Mesendoderm (in vitro differentiated cells): ENCODE measurements around the gene USP4.

Source experiments
- DNase-seq: peaks from one replicate; pipeline ENCODE4 v3.0.0; 2013
- H2AK5ac ChIP-seq: 2 replicates; pipeline ENCODE4 v1.6.1; 2013; ENCODE audit warnings: low read length, inconsistent platforms
- H2BK120ac ChIP-seq: 2 replicates; pipeline ENCODE4 v1.6.1; 2013; ENCODE audit warnings: low read depth, mild to moderate bottlenecking, low read length, moderate library complexity, mixed read lengths
- H2BK15ac ChIP-seq: replicated peaks from 2 replicates; pipeline ENCODE4 v1.6.1; 2013; ENCODE audit warnings: low read depth, mild to moderate bottlenecking, moderate library complexity
- H2BK5ac ChIP-seq: 2 replicates; pipeline ENCODE4 v1.6.1; 2013; ENCODE audit warnings: low read length, inconsistent platforms
- H3K18ac ChIP-seq: 2 replicates; pipeline ENCODE4 v1.6.1; 2013; ENCODE audit warnings: mild to moderate bottlenecking, low read length, mixed read lengths
- H3K23ac ChIP-seq: one replicate; pipeline ENCODE4 v1.6.1; 2013; ENCODE audit warnings: low read length
- H3K27ac ChIP-seq: 2 replicates; pipeline ENCODE4 v1.5.1; 2013; ENCODE audit warnings: low read depth, mild to moderate bottlenecking, inconsistent platforms, low read length, moderate library complexity
- H3K27me3 ChIP-seq: 2 replicates; pipeline ENCODE4 v1.6.1; 2013; ENCODE audit warnings: low read length, control low read depth, mild to moderate bottlenecking, inconsistent platforms; ENCODE audit not compliant: insufficient read depth, poor library complexity
- H3K36me3 ChIP-seq: 2 replicates; pipeline ENCODE4 v1.6.1; 2013; ENCODE audit warnings: low read length, inconsistent platforms; ENCODE audit not compliant: control insufficient read depth, insufficient read depth
- H3K4ac ChIP-seq: one replicate; pipeline ENCODE4 v1.6.1; 2013; ENCODE audit warnings: low read depth, mild to moderate bottlenecking, low read length, moderate library complexity
- H3K4me1 ChIP-seq: 2 replicates; pipeline ENCODE4 v1.6.1; 2013; ENCODE audit warnings: low read depth, low read length, inconsistent platforms; ENCODE audit not compliant: control insufficient read depth
- H3K4me2 ChIP-seq: 2 replicates; pipeline ENCODE4 v1.6.1; 2013; ENCODE audit warnings: low read length
- H3K4me3 ChIP-seq: 2 replicates; pipeline ENCODE4 v1.5.1; 2013; ENCODE audit warnings: mild to moderate bottlenecking, low read length
- H3K56ac ChIP-seq: one replicate; pipeline ENCODE4 v1.6.1; 2013; ENCODE audit warnings: low read length
- H3K79me1 ChIP-seq: 2 replicates; pipeline ENCODE4 v1.6.1; 2013; ENCODE audit warnings: low read length, inconsistent platforms
- H3K79me2 ChIP-seq: 2 replicates; pipeline ENCODE4 v1.6.1; 2013; ENCODE audit warnings: mild to moderate bottlenecking, low read length; ENCODE audit not compliant: control insufficient read depth, insufficient read depth
- H3K9ac ChIP-seq: 2 replicates; pipeline ENCODE4 v1.6.1; 2013; ENCODE audit warnings: low read length, inconsistent platforms
- H4K5ac ChIP-seq: one replicate; pipeline ENCODE4 v1.6.1; 2013; ENCODE audit warnings: low read length
- H4K8ac ChIP-seq: one replicate; pipeline ENCODE4 v1.6.1; 2013; ENCODE audit warnings: low read depth, mild to moderate bottlenecking, control low read depth, low read length, moderate library complexity
- WGBS: extraction: QIAGEN DNeasy Blood & Tissue Kit; methylation state at CpG from one replicate; pipeline ENCODE4 v1.1.7; 2013; ENCODE audit warnings: low lambda C conversion rate, missing lambda C conversion rate; ENCODE audit not compliant: insufficient coverage; ENCODE audit errors: extremely low coverage; 5-methylcytosine and 5-hydroxymethylcytosine counted together

USP4 gene

GRCh38 chr3:49270156-49270500 lies 69.7 kb downstream of the USP4 start:
- Histone ChIP-seq H3K4me2 (no peak overlapping the region), H2BK120ac (no peak overlapping the region), H4K5ac (no peak overlapping the region), H2BK15ac (no peak overlapping the region), H2BK5ac (no peak overlapping the region), H3K23ac (no peak overlapping the region), H3K9ac (no peak overlapping the region), H3K56ac (no peak overlapping the region), H4K8ac (no peak overlapping the region), H3K36me3 (no peaks in the 10 kb centered on the region), H3K27ac (no peak overlapping the region), H3K4me3 (no peak overlapping the region), H3K27me3 (no peaks in the 10 kb centered on the region), H3K79me1 (no peaks in the 10 kb centered on the region), H3K4me1 (no peaks in the 10 kb centered on the region), H3K4ac (no peak overlapping the region), H3K18ac (no peak overlapping the region), H3K79me2 (no peaks in the 10 kb centered on the region), H2AK5ac (no peak overlapping the region)
- no peak for DNase-seq
- no CpG with 5 or more reads among the region's 2 CpGs for WGBS

GRCh38 chr3:49269443-49270155 lies 70.3 kb downstream of the USP4 start:
- no CpG with 5 or more reads among the region's 3 CpGs for WGBS
- H2BK15ac ChIP-seq = no peak overlapping the region
- no peak overlapping the region for H3K4me3 ChIP-seq
- H3K56ac ChIP-seq = no peak overlapping the region
- no peak overlapping the region for H3K18ac ChIP-seq
- no peak overlapping the region for H4K8ac ChIP-seq
- H2BK5ac ChIP-seq = no peak overlapping the region
- H3K23ac ChIP-seq = no peak overlapping the region
- no peak overlapping the region for H2AK5ac ChIP-seq
- DNase-seq = no peak
- H3K4me2 ChIP-seq = no peak overlapping the region
- no peaks in the 10 kb centered on the region for H3K4me1 ChIP-seq
- no peaks in the 10 kb centered on the region for H3K27me3 ChIP-seq
- H3K4ac ChIP-seq = no peak overlapping the region
- H3K79me1 ChIP-seq = no peaks in the 10 kb centered on the region
- no peak overlapping the region for H2BK120ac ChIP-seq
- no peaks in the 10 kb centered on the region for H3K79me2 ChIP-seq
- no peaks in the 10 kb centered on the region for H3K36me3 ChIP-seq
- H3K27ac ChIP-seq = no peak overlapping the region
- H4K5ac ChIP-seq = no peak overlapping the region
- H3K9ac ChIP-seq = no peak overlapping the region

- Histone ChIP-seq H3K56ac (no peak overlapping the region), H4K5ac (no peak overlapping the region), H3K4me1 (no peaks in the 10 kb centered on the region), H3K4me3 (no peak overlapping the region), H2BK15ac (no peak overlapping the region), H2AK5ac (no peak overlapping the region), H3K4me2 (no peak overlapping the region), H4K8ac (no peak overlapping the region), H3K79me1 (no peaks in the 10 kb centered on the region), H3K36me3 (no peaks in the 10 kb centered on the region), H3K27me3 (no peaks in the 10 kb centered on the region), H3K18ac (no peak overlapping the region), H3K9ac (no peak overlapping the region), H3K27ac (no peak overlapping the region), H3K4ac (no peak overlapping the region), H3K23ac (no peak overlapping the region), H2BK5ac (no peak overlapping the region), H2BK120ac (no peak overlapping the region), H3K79me2 (no peaks in the 10 kb centered on the region)
- no CpG with 5 or more reads among the region's 5 CpGs for WGBS
- DNase-seq = no peak
Measured at GRCh38 chr3:49266410-49267095, 73.3 kb downstream of the USP4 start.

GRCh38 chr3:49265661-49266386 lies 74.0 kb downstream of the USP4 start:
- no peak overlapping the region for H2BK5ac ChIP-seq
- no peak overlapping the region for H2BK120ac ChIP-seq
- H4K8ac ChIP-seq = no peak overlapping the region
- H3K4me2 ChIP-seq = no peak overlapping the region
- H3K27ac ChIP-seq = no peak overlapping the region
- no CpG with 5 or more reads among the region's 10 CpGs for WGBS
- H2BK15ac ChIP-seq = no peak overlapping the region
- no peak overlapping the region for H3K4me3 ChIP-seq
- no peaks in the 10 kb centered on the region for H3K79me2 ChIP-seq
- H3K9ac ChIP-seq = no peak overlapping the region
- H3K4me1 ChIP-seq = no peaks in the 10 kb centered on the region
- H3K36me3 ChIP-seq = no peaks in the 10 kb centered on the region
- no peak overlapping the region for H3K18ac ChIP-seq
- no peaks in the 10 kb centered on the region for H3K79me1 ChIP-seq
- H3K27me3 ChIP-seq = no peaks in the 10 kb centered on the region
- no peak overlapping the region for H4K5ac ChIP-seq
- H3K56ac ChIP-seq = no peak overlapping the region
- no peak overlapping the region for H2AK5ac ChIP-seq
- DNase-seq = no peak
- no peak overlapping the region for H3K23ac ChIP-seq
- H3K4ac ChIP-seq = no peak overlapping the region

- H3K36me3 ChIP-seq = no peaks in the 10 kb centered on the region
- H3K18ac ChIP-seq = no peak overlapping the region
- no peaks in the 10 kb centered on the region for H3K79me1 ChIP-seq
- H3K4me2 ChIP-seq = no peak overlapping the region
- no peak overlapping the region for H4K5ac ChIP-seq
- H3K27me3 ChIP-seq = no peaks in the 10 kb centered on the region
- H3K4me3 ChIP-seq = no peak overlapping the region
- H3K79me2 ChIP-seq = no peaks in the 10 kb centered on the region
- H2BK120ac ChIP-seq = no peak overlapping the region
- H2BK5ac ChIP-seq = no peak overlapping the region
- H3K4ac ChIP-seq = no peak overlapping the region
- DNase-seq = no peak
- no peak overlapping the region for H3K27ac ChIP-seq
- H4K8ac ChIP-seq = no peak overlapping the region
- WGBS = no CpG with 5 or more reads among the region's 6 CpGs
- no peak overlapping the region for H3K56ac ChIP-seq
- no peak overlapping the region for H3K9ac ChIP-seq
- no peak overlapping the region for H2BK15ac ChIP-seq
- no peaks in the 10 kb centered on the region for H3K4me1 ChIP-seq
- no peak overlapping the region for H2AK5ac ChIP-seq
- H3K23ac ChIP-seq = no peak overlapping the region
Measured at GRCh38 chr3:49263159-49263889, 76.5 kb downstream of the USP4 start.
